ENCODE measurements around the gene RNPEPL1.

GRCh38 chr2:240576436-240577205 lies 8.3 kb downstream of the RNPEPL1 start:
- no peak for TF ChIP-seq CTCF (IDR thresholded peaks at IDR 0.05)
- TF ChIP-seq POLR2A (IDR thresholded peaks at IDR 0.05): no peak

All from lower leg skin (tissue), 3 donors.